Mesothelial cell of epicardium (in vitro differentiated cells): ENCODE results near the gene SLC4A5. TPM values are rescaled to one million over a fixed set of nuclear protein-coding genes. Genes with fewer than 3 reads are reported as not detected.
A peak's percentile ranks its signal among the peaks of the same experiment; 100 is the strongest.

Experiments used
- DNase-seq, 2 experiments: peaks; one replicate each; pipeline ENCODE4 v3.0.0; 2021; ENCODE audit warnings: low spot score in 2 of 2; ENCODE audit not compliant: unreplicated experiment in 2 of 2
- H3K27ac Mint-ChIP-seq: 2 replicates; pipeline ENCODE4 v1.8.0; 2021; ENCODE audit warnings: mixed read lengths
- H3K27me3 Mint-ChIP-seq: 2 replicates; pipeline ENCODE4 v1.8.0; 2021; ENCODE audit warnings: low read depth, mixed read lengths
- H3K36me3 Mint-ChIP-seq: 2 replicates; pipeline ENCODE4 v1.8.0; 2021; ENCODE audit warnings: mixed read lengths
- H3K4me1 Mint-ChIP-seq: 2 replicates; pipeline ENCODE4 v1.8.0; 2021; ENCODE audit warnings: mixed read lengths
- H3K4me3 Mint-ChIP-seq: 2 replicates; pipeline ENCODE4 v1.8.0; 2021; ENCODE audit warnings: mild to moderate bottlenecking, moderate library complexity, mixed read lengths
- H3K9me3 Mint-ChIP-seq: 2 replicates; pipeline ENCODE4 v1.8.0; 2021; ENCODE audit warnings: mixed read lengths
- total RNA-seq: library from RNA; stranded (reverse); gene quantifications from 3 replicates; pipeline ENCODE4 v1.2.1, GENCODE V29; 2021
- TF ChIP-seq, protein P1 (sequence below): fragments of 200-600 bp; sonication (generic); IDR thresholded peaks from one replicate; pipeline ENCODE4 v1.5.0; 2021; ENCODE audit warnings: antibody characterized with exemption; ENCODE audit not compliant: unreplicated experiment

Gene SLC4A5
- total RNA-seq, 1 donor from 2014 or later: 9.3 TPM

DNA sequence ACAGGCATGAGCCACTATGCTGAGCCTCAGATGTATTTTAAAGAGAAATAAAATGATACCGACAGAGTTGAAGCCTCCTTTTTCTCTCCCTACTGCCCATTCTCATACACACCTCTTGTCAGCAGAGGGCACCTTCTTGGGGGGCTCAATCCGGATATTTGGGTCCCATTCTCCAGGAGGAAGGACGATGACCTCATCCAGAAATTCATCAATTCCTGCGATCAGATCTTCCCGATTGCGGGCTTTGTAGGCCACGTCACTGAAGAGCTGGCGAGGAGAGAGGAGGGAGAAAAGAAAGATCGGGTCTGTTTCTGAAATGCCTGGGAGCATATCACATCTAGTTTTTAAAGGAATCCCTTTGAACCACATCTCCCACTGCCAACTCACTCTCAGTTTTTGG lies 90.4 kb downstream of the SLC4A5 start:
- no peaks in the 10 kb centered on the region for H3K9me3 Mint-ChIP-seq
- no peaks in the 10 kb centered on the region for H3K36me3 Mint-ChIP-seq
- H3K4me3 Mint-ChIP-seq: no peak overlapping the region
- TF ChIP-seq, protein P1, sequence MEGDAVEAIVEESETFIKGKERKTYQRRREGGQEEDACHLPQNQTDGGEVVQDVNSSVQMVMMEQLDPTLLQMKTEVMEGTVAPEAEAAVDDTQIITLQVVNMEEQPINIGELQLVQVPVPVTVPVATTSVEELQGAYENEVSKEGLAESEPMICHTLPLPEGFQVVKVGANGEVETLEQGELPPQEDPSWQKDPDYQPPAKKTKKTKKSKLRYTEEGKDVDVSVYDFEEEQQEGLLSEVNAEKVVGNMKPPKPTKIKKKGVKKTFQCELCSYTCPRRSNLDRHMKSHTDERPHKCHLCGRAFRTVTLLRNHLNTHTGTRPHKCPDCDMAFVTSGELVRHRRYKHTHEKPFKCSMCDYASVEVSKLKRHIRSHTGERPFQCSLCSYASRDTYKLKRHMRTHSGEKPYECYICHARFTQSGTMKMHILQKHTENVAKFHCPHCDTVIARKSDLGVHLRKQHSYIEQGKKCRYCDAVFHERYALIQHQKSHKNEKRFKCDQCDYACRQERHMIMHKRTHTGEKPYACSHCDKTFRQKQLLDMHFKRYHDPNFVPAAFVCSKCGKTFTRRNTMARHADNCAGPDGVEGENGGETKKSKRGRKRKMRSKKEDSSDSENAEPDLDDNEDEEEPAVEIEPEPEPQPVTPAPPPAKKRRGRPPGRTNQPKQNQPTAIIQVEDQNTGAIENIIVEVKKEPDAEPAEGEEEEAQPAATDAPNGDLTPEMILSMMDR: no peak
- no peaks in the 10 kb centered on the region for H3K4me1 Mint-ChIP-seq
- H3K27ac Mint-ChIP-seq: no peak overlapping the region
- DNase-seq: no peak
- no peaks in the 10 kb centered on the region for H3K27me3 Mint-ChIP-seq

DNA sequence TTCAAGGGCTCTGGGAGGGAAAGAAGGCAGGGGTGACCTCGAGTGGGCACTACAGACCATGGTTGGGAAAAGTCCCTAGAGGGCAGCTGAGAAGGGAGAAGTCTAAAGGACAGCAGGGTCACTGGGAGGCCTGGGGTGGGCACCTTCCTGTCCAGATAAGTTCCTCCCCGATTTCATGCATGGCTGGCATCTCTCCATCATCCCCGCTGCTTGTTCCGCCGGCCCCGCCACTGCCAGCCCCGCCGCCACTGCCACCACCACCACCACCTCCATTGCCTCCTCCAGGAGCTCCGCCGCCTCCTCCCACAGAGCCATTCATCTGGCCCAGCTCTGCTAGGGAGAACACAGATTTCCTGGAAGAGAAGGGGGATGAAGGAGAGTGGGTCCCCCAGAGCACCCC lies 91.2 kb downstream of the SLC4A5 start:
- TF ChIP-seq, protein P1: no peak
- Mint-ChIP-seq H3K9me3 (no peaks in the 10 kb centered on the region), H3K4me3 (no peak overlapping the region), H3K4me1 (no peaks in the 10 kb centered on the region), H3K27me3 (no peaks in the 10 kb centered on the region), H3K27ac (no peak overlapping the region), H3K36me3 (no peaks in the 10 kb centered on the region)
- DNase-seq: no peak

- DNase-seq: peak in 1 of 2 experiments; percentile 59
- TF ChIP-seq, protein P1: peak; percentile 73
These were observed 93.0 kb downstream of the SLC4A5 start for GRCh38 chr2:74250189-74250631.

GRCh38 chr2:74249406-74250122 lies 93.7 kb downstream of the SLC4A5 start:
- no peak for DNase-seq
- Mint-ChIP-seq H3K4me3 (no peak overlapping the region), H3K27me3 (no peaks in the 10 kb centered on the region), H3K4me1 (no peaks in the 10 kb centered on the region), H3K9me3 (no peaks in the 10 kb centered on the region), H3K36me3 (no peaks in the 10 kb centered on the region), H3K27ac (no peak overlapping the region)
- TF ChIP-seq, protein P1: no peak

More at GRCh38 chr2:74250189-74250631, 93.0 kb downstream of the SLC4A5 start:
- Mint-ChIP-seq H3K27ac (no peak overlapping the region), H3K36me3 (no peaks in the 10 kb centered on the region), H3K4me1 (no peaks in the 10 kb centered on the region), H3K4me3 (no peak overlapping the region), H3K27me3 (no peaks in the 10 kb centered on the region), H3K9me3 (no peaks in the 10 kb centered on the region)

DNA sequence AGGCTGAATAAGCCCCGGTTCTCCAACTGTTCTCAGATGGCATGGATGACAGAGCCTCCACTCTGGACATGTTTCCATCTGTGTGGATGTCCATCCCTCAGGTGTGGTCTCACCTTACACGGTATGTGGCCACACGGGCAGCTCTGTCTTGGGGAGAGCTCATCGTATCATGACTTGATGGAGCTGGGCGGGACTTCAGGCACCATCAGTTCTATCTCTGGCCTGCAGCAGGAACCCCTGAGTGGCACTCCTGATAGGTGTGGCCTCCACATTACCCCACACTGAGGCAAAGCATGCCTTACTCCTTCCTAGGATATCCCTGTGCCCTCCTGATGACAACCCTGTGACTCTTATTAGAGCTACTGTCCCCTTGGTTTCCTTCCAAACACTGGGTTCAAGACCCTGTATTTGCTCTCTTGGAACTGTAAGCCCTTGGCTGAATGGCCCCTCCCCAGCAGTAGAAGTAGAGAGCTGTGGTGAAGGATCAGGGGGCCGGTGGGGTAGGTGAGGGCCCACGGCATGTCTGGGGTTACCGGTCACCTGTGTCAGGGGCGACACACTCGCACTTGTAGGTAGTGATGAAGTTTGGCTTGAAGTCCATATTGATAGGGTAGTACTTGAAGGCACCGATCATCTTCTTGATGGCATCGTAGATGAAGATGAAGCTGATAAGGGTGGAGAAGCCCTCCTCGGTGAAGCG lies 96.6 kb downstream of the SLC4A5 start:
- H3K36me3 Mint-ChIP-seq: no peaks in the 10 kb centered on the region
- TF ChIP-seq, protein P1: no peak
- no peak overlapping the region for H3K4me3 Mint-ChIP-seq
- DNase-seq: no peak
- no peaks in the 10 kb centered on the region for H3K27me3 Mint-ChIP-seq
- no peaks in the 10 kb centered on the region for H3K4me1 Mint-ChIP-seq
- H3K27ac Mint-ChIP-seq: no peak overlapping the region
- no peaks in the 10 kb centered on the region for H3K9me3 Mint-ChIP-seq
